Bronchial epithelial cell (primary cell): Measurements from ENCODE around the gene SBK3. TPM values are rescaled to one million over a fixed set of nuclear protein-coding genes. Genes with fewer than 3 reads are reported as not detected.

Experiments
- DNase-seq: peaks from one replicate; pipeline ENCODE4 v3.0.0-alpha.2; 2010; ENCODE audit warnings: low read depth
- FAIRE-seq: peaks from 2 replicates; lab custom pipeline; 2011; peaks lifted over from hg19 to GRCh38; lab: Jason Lieb, UNC
- H3K27me3 ChIP-seq: 2 replicates; pipeline ENCODE4 v1.5.1; 2011; ENCODE audit warnings: low read length; ENCODE audit not compliant: control insufficient read depth, insufficient read depth
- H3K36me3 ChIP-seq: 2 replicates; pipeline ENCODE4 v1.5.1; 2011; ENCODE audit warnings: low read length; ENCODE audit not compliant: control insufficient read depth, insufficient read depth
- H3K4me3 ChIP-seq: 2 replicates; pipeline ENCODE4 v1.5.1; 2011; ENCODE audit warnings: mild to moderate bottlenecking, low read depth, low read length, control low read depth
- CTCF ChIP-seq: IDR thresholded peaks from 2 replicates; pipeline ENCODE4 v1.5.1; 2011; ENCODE audit warnings: mild to moderate bottlenecking, moderate library complexity, low read length, control low read depth, inconsistent platforms; ENCODE audit not compliant: insufficient read depth, severe bottlenecking
- total RNA-seq: library from RNA; depleted of rRNA; stranded (reverse); fragments of >200 nt; gene quantifications from 2 replicates; pipeline ENCODE4 v1.2.1, GENCODE V29; 2014

SBK3 gene
- total RNA-seq, 1 donor from 2014 or later = not detected

- no peak for DNase-seq
- no peak overlapping the region for H3K4me3 ChIP-seq
- TF ChIP-seq CTCF = no peak
- no peak for FAIRE-seq
- H3K27me3 ChIP-seq = no peaks in the 10 kb centered on the region
- no peaks in the 10 kb centered on the region for H3K36me3 ChIP-seq
Observed at GRCh38 chr19:55504252-55504603, 41.1 kb downstream of the SBK3 start.

- DNase-seq (peak; percentile 70), FAIRE-seq (no peak)
- peak; percentile 94 for TF ChIP-seq CTCF
- H3K4me3 ChIP-seq = peak overlapping the region; percentile 24
- H3K27me3 ChIP-seq = no peaks in the 10 kb centered on the region
- H3K36me3 ChIP-seq = no peaks in the 10 kb centered on the region
Observed at GRCh38 chr19:55503502-55504251, 41.7 kb downstream of the SBK3 start.

- DNase-seq (no peak), FAIRE-seq (no peak)
- H3K36me3 ChIP-seq = no peaks in the 10 kb centered on the region
- H3K27me3 ChIP-seq = no peaks in the 10 kb centered on the region
- H3K4me3 ChIP-seq = no peak overlapping the region
- no peak for TF ChIP-seq CTCF
Observed at GRCh38 chr19:55503157-55503501, 42.2 kb downstream of the SBK3 start.

GRCh38 chr19:55502197-55502952 is 43.0 kb downstream of the SBK3 start:
- no peak for DNase-seq
- no peak for FAIRE-seq
- no peak for TF ChIP-seq CTCF

GRCh38 chr19:55500368-55500952 is 44.9 kb downstream of the SBK3 start:
- FAIRE-seq (no peak), DNase-seq (no peak)
- Histone ChIP-seq H3K27me3 (no peaks in the 10 kb centered on the region), H3K4me3 (no peak overlapping the region), H3K36me3 (no peaks in the 10 kb centered on the region)
- TF ChIP-seq CTCF = no peak

More at GRCh38 chr19:55502197-55502952, 43.0 kb downstream of the SBK3 start:
- Histone ChIP-seq H3K4me3 (no peak overlapping the region), H3K36me3 (no peaks in the 10 kb centered on the region), H3K27me3 (no peaks in the 10 kb centered on the region)
